Effector memory CD8-positive, alpha-beta T cell (primary cell): ENCODE measurements around the gene FIGLA.
"Not testable (repeated sequence)": the region's sequence is repeated elsewhere in the genome, so short reads cannot be mapped to it uniquely, and the experiment has no call there.

ENCODE experiments used
- ATAC-seq: fragments of 150-1000 bp; cut with Tn5 transposase; replicated peaks from 2 replicates; pipeline ENCODE4 v1.10.0; 2021; ENCODE audit warnings: mild to moderate bottlenecking, moderate library complexity
- DNase-seq, 3 experiments: peaks; one replicate each; pipeline ENCODE4 v3.0.0; 2021
- H3K27ac Mint-ChIP-seq, 2 donors: one replicate each; pipeline ENCODE4 v1.8.0; 2022; ENCODE audit warnings: mild to moderate bottlenecking in 2 of 2, mixed read lengths in 2 of 2, moderate library complexity in 2 of 2
- H3K27me3 Mint-ChIP-seq, 2 donors: one replicate each; pipeline ENCODE4 v1.8.0; 2022; ENCODE audit warnings: mixed read lengths in 2 of 2
- H3K36me3 Mint-ChIP-seq: one replicate; pipeline ENCODE4 v1.8.0; 2022; ENCODE audit warnings: mild to moderate bottlenecking, moderate library complexity, mixed read lengths; ENCODE audit not compliant: insufficient read depth
- H3K4me1 Mint-ChIP-seq, 2 donors: one replicate each; pipeline ENCODE4 v1.8.0; 2022; ENCODE audit warnings: low read depth in 2 of 2, mixed read lengths in 2 of 2
- H3K4me3 Mint-ChIP-seq, 2 donors: one replicate each; pipeline ENCODE4 v1.8.0; 2022; ENCODE audit warnings: mild to moderate bottlenecking in 2 of 2, mixed read lengths in 2 of 2, moderate library complexity in 2 of 2
- H3K9me3 Mint-ChIP-seq, 2 donors: one replicate each; pipeline ENCODE4 v1.8.0; 2022; ENCODE audit warnings: mixed read lengths in 2 of 2

Gene FIGLA

GRCh38 chr2:70739492-70739891, 51.0 kb downstream of the FIGLA start:
- not testable (repeated sequence) for H3K4me1 Mint-ChIP-seq, H3K9me3 Mint-ChIP-seq, H3K27ac Mint-ChIP-seq, H3K36me3 Mint-ChIP-seq, DNase-seq, ATAC-seq, H3K4me3 Mint-ChIP-seq
- peaks cover 47 to 65% of the 10 kb centered on the region in 2 donors for H3K27me3 Mint-ChIP-seq

- Mint-ChIP-seq H3K4me3 (no peak overlapping the region), H3K4me1 (no peaks in the 10 kb centered on the region), H3K27ac (no peak overlapping the region), H3K36me3 (no peaks in the 10 kb centered on the region), H3K27me3 (peaks cover 56 to 68% of the 10 kb centered on the region in 2 donors), H3K9me3 (no peaks in the 10 kb centered on the region)
- DNase-seq (no peak), ATAC-seq (no peak)
Measured at GRCh38 chr2:70738159-70738558, 52.3 kb downstream of the FIGLA start.

- no peaks in the 10 kb centered on the region for H3K4me1 Mint-ChIP-seq
- ATAC-seq (no peak), DNase-seq (no peak)
- H3K4me3 Mint-ChIP-seq: no peak overlapping the region
- H3K27ac Mint-ChIP-seq: no peak overlapping the region
- no peaks in the 10 kb centered on the region for H3K36me3 Mint-ChIP-seq
- peaks cover 60 to 83% of the 10 kb centered on the region in 2 donors for H3K27me3 Mint-ChIP-seq
- H3K9me3 Mint-ChIP-seq: no peaks in the 10 kb centered on the region
Measured at GRCh38 chr2:70735071-70735470, 55.4 kb downstream of the FIGLA start.

GRCh38 chr2:70733646-70734180, 56.7 kb downstream of the FIGLA start:
- Mint-ChIP-seq H3K36me3 (no peaks in the 10 kb centered on the region), H3K4me3 (no peak overlapping the region), H3K4me1 (no peaks in the 10 kb centered on the region), H3K9me3 (no peaks in the 10 kb centered on the region), H3K27me3 (peaks cover 50 to 84% of the 10 kb centered on the region in 2 donors), H3K27ac (no peak overlapping the region)
- DNase-seq (no peak), ATAC-seq (no peak)

GRCh38 chr2:70732766-70733645, 57.4 kb downstream of the FIGLA start:
- Mint-ChIP-seq H3K36me3 (no peaks in the 10 kb centered on the region), H3K27me3 (peaks cover 44 to 86% of the 10 kb centered on the region in 2 donors), H3K27ac (no peak overlapping the region), H3K4me3 (no peak overlapping the region), H3K9me3 (no peaks in the 10 kb centered on the region), H3K4me1 (no peaks in the 10 kb centered on the region)
- no peak for DNase-seq
- no peak for ATAC-seq

- Mint-ChIP-seq H3K36me3 (no peaks in the 10 kb centered on the region), H3K27ac (no peak overlapping the region), H3K4me1 (no peaks in the 10 kb centered on the region), H3K4me3 (no peak overlapping the region), H3K9me3 (no peaks in the 10 kb centered on the region), H3K27me3 (peaks cover 34 to 83% of the 10 kb centered on the region in 2 donors)
- DNase-seq: no peak
- ATAC-seq: no peak
Measured at GRCh38 chr2:70730730-70731129, 59.7 kb downstream of the FIGLA start.

- no peaks in the 10 kb centered on the region for H3K36me3 Mint-ChIP-seq
- H3K9me3 Mint-ChIP-seq: no peaks in the 10 kb centered on the region
- ATAC-seq (no peak), DNase-seq (no peak)
- no peaks in the 10 kb centered on the region for H3K4me1 Mint-ChIP-seq
- peaks cover 25 to 82% of the 10 kb centered on the region in 2 donors for H3K27me3 Mint-ChIP-seq
- no peak overlapping the region for H3K27ac Mint-ChIP-seq
- H3K4me3 Mint-ChIP-seq: no peak overlapping the region
Measured at GRCh38 chr2:70729647-70730046, 60.8 kb downstream of the FIGLA start.

- H3K36me3 Mint-ChIP-seq: no peaks in the 10 kb centered on the region
- no peaks in the 10 kb centered on the region for H3K9me3 Mint-ChIP-seq
- no peak overlapping the region for H3K4me3 Mint-ChIP-seq
- ATAC-seq (no peak), DNase-seq (no peak)
- H3K27ac Mint-ChIP-seq: no peak overlapping the region
- H3K4me1 Mint-ChIP-seq: no peaks in the 10 kb centered on the region
- peaks cover 10 to 67% of the 10 kb centered on the region in 2 donors for H3K27me3 Mint-ChIP-seq
Measured at GRCh38 chr2:70728128-70728527, 62.3 kb downstream of the FIGLA start.
